DMS53 (cell line): ENCODE data around the gene GRM2.

Experiments used
- DNase-seq: peaks from one replicate; lab custom pipeline; 2025; lab: John Stamatoyannopoulos, UW

GRM2 gene

DNA sequence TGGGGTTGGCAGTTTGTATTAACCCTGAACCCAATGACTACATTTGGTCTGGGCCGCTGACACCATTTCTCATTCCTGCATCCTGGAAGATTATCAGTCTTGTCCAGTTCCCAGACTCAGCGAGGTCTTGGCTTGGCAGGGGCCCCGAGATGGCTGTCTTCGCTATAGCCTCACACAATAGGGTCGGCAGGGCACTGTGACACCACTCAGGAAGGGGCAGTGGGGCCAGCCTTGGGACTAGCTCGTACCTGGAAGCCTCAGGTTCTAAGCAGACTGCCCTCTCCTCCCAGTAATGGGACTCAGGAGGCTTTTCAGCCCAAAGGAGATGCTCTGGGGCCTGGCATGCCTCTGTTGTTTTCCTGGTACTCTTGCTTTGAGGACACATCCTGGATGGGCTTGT is 26.7 kb upstream of the GRM2 start:
- DNase-seq = no peak

GRCh38 chr3:51680663-51681230 is 26.1 kb upstream of the GRM2 start:
- no peak for DNase-seq

DNA sequence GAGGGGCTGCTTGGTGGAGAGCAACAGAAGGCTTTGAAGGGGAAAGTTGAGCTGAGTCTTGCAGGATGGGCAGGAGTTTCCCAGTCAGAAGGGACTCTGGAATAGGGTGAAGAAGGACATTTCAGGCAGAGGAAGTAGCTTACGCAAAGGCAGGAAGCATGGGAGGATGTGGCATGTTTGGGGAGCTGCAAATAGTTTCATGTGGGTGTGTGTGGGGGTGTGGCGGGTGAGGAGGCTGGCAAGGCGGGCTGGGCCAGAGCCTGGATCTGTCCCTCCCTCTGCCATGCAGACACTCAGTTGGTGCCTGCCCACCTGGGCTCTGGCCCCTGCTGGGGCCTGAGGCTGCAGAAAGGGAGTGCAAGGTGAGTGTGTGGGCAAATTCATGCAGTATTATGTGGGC is 25.4 kb upstream of the GRM2 start:
- no peak for DNase-seq

DNA sequence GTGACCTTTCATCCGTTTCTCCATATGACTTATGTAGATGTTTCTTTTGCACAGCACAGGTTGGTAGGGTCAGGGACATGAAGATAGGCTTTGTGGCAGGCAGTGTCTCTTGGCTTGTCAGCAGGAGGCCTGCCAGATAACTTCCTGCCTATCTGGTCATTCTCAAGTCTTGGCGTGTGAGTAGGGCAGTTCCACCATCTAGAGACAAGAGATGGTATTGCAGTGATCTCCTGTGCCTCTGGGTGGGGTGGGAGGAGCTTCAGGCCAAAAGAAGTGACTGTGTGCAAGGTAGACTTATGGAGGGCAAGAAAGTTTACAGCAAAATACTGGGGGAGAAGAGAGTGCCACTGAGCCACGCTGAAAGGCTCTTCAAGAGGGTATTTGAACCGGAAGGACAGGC is 24.8 kb upstream of the GRM2 start:
- DNase-seq = peak; percentile 70

- no peak for DNase-seq
These were observed 24.3 kb upstream of the GRM2 start for GRCh38 chr3:51682526-51682925.

DNA sequence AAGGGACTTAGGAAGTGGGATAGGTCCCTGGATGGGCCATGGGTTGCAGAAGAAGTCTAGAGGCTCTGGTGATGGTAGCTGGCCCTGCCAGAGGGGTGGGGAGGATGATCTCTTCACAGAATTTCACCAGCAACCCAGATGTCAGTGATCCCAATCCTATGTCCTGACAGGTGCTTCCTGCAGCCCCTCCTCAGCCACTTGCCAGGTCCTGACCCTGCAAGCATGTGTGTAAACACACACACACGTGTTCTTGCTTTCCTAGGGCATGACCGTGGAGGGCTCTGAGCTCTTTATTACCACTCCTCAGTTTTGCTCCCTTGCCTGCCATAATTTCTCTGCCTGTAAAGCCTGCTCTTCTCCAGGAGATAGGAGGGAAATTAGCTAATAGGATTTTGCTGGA is 23.3 kb upstream of the GRM2 start:
- no peak for DNase-seq

DNA sequence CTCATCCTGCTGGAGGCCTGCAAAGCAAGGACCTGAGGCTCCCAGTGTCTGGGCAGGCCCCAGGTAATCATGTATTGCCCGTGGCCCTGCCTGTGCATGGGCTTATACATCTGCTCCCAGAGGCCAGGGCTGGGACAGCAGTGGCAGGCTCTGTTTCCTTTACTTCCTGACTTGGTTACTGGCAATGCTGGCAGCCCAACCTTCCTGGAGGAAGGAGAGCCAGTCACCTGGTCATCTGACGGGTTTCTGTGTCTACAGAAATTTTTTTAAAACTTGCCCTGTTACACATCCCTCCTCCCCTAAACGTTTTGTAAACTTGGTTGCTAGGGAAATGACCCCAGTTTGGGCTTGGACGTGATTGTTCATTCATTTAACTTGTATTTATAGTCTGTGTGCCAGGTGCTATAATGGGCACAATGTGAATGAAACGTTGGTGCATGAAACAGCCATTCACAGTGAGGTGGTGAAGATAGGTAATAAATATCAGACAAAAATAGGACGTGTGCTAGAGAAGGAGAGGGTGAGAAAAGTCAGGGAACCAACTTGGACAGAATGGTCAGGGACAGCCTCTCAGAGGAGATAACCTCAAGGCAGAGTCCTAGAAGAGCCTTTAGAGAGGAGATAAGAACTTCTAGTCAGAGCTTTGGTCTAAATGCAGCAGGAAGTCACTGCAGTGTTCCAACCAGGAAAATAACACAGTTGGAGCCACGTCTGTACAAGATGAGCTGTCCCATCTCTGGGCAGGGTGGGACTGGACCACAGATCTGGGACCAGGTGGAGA is 21.7 kb upstream of the GRM2 start:
- DNase-seq = no peak

- no peak for DNase-seq
These were observed 20.8 kb upstream of the GRM2 start for GRCh38 chr3:51686056-51686455.

DNA sequence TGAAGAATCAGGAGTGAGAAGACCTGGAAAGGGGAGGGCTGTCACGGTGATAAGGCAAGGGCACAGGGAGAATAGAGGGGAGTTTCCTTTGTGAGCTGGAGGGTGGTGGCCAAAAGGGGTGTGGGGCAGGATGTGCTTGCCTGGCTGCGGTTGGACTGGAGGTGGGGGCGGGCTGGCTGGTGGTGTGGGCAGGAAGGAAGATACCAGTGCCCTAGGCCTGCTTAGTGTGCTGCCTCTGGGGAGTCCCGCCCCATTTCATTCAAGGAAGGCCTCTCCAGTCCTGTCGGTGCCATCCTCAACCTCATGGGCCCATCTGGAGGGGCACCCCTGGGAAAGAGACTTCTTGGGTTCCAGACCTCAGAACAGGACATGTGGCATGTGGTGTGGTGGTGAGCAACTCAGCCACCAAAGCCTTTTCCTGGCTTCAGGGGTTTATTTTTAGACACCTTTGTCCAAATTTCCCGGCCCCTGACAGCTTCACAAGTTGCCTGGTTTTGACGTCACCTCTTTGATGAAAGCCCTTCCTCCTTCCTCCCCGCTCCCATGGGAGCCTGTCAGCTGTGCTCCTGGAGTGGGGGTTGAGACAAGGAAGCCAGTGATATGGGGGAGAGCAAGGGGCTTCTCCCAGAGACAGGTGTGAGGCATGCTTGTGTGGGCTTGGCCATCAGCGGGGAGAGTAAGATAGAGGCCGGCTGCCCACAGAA is 20.2 kb upstream of the GRM2 start:
- DNase-seq = no peak

DNA sequence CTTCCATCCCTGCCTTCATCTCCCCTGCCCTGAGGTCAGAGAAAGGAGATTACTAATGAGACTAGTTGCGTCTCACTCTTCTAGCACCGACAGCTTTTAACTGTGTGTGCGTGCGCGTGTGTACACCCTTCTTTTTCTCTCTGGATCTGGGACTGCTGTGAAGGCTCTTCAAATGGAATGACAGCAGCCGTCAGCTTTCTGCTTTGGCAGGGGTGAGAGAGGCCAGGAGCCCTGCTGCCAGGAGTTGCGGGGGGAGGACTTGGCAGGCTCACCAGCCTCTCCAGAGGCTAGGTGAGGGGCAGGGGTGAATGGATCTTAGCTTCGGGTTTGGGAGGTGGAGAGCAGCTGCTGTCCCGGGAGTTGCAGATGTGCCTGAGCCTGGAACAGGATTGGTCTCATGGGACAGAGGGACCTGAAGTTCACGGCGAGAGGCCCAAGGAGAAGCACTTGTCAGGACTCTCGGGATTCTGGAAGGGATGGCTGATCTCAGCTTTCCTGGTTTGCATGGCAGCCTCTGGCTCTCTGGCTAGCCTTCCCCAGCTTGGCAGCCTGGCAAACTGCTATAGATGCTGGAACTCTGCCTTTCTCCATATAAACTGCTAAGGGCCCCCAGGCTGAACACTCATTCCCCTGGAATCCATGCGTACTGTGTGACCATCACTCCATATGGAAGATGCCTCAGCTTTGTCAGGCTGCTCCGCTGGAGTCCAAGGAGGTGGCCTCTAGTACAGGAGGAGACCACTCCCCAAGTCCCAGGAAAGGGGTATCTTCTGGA is 19.2 kb upstream of the GRM2 start:
- no peak for DNase-seq

GRCh38 chr3:51688206-51688600 is 18.7 kb upstream of the GRM2 start:
- DNase-seq = no peak

GRCh38 chr3:51691021-51691420 is 15.8 kb upstream of the GRM2 start:
- peak; percentile 7 for DNase-seq

DNA sequence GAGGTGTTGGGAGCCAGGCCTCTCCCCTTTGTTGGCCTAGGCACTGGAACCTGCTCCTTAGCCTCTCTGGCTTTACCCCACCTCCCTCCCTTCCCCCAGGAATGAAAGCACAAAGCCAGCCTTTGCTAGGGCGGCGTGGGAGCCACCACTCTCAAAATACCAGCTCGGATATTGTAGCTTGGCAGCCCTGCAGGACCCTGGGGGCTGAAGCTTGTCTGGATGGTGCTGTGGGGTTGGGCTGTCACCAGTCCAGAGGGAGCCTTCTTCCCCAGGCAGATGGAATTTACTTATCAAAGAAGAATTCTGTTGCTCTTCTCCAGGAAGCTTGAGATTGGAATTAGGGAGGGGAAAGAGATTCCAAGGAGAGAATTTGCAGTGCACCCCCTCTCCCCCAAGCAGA is 14.9 kb upstream of the GRM2 start:
- DNase-seq = no peak

- no peak for DNase-seq
These were observed 13.9 kb upstream of the GRM2 start for GRCh38 chr3:51692980-51693395.

DNA sequence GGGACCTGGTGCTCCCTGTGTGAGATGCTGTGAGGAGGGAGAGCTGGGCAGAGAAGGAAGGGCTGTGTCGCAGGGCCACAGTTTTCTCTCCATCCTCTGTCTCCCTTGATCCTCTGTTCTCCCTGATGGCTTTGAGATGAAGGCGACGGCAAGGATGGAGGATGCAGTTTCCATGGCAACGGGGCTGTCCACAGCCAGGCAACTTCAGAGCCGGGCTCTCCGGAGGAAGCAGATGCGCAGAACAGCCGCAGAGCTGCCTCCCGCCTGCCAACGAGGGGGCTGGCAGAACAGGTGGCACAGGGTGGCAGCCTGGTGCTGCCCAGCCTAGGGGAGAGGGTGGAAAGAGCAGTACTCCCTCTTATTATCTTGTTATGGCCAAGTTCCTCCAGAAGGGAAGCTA is 9.9 kb upstream of the GRM2 start:
- DNase-seq = no peak

DNA sequence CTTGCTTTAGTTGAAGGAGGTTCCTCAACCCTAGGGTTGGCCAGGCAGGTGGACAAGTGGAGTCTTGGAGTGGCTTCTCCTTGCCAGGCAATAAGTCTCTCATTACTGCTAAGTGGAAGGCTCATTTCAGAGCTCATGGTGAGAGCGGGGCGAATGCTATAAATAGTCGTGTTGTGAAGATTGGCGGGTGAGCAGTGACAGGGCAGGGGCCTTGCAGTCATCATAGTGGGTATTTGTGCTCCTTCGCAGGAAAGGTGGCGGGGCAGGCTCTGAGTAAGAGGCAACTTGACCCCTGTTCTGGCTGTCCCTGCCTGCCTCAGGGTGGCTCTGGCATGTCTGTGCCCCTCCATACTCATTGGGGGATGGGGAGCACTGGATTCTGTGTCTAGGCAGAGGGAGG is 8.7 kb upstream of the GRM2 start:
- DNase-seq = no peak

DNA sequence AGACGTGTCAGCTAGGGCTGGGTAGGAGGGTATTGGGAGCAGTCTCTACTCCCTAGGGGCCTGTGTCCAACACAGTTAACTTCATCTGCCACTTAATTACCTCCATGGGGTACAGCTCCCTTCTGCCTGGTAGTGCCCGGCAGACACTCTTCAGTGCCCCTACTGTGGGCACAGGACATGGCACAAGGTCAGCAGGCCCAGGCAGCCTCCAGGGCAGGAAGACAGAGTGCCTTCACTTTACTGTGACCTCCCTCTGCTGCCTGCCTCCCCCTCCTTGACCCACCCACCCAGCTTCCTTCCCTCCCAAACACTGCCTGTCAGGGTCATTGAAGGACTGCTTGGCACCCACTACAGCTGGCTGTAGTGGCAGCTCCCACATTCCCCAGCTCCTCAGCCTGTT is 6.5 kb upstream of the GRM2 start:
- no peak for DNase-seq

DNA sequence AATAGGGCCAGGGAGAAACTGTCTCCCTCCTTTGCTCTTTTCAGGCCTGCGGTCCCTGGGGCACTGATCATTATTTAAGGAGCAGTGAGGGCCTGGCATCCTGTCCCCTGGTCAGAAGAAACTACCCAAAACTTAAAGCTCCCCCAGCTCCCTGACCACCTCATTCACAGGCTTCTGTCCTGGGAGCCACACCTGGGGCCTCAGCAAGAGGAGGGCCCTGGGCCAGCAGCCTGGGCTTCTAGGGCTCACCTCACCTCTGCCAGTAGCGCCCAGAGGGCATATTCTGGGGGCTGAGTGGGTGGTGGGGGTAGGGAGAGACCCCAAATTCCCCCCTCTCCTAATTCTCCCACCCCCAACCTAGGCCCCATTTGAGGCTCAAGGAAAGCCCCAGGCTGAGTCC is 4.7 kb upstream of the GRM2 start:
- DNase-seq = no peak

DNA sequence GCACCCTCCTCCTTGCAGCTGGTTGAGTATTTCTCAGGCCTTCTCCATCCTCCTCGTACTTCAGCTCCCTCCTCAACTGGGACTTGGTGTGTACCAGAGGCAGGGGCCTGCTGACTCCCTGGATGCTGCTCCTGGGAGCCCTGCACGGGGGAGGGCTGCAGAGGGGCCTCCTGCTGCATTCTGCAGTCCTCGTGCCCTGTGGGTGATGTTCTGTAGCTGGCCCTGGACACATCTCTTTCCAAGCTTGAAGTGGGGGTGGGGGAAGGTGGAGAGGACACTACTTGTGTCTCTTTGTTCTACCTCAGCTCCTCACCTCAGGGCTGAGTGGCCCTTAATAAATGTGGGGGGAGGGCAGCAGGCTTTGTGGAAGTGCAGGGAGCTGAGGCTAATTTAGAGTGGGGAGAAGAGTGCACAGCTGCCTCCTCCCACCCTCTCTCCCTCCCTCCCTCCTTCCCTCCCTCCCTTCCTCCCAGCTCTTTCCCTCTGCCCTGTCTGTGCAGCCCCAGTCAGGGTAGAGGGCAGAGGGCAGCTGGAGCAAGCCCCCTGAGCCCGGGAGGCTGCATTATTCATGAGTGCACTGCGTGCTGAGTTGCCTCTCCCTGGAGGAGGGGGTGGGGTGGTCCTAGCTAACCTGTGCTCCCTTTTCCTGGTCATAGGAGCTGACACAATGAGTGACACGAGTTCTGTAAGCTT is 3.7 kb upstream of the GRM2 start:
- no peak for DNase-seq

DNA sequence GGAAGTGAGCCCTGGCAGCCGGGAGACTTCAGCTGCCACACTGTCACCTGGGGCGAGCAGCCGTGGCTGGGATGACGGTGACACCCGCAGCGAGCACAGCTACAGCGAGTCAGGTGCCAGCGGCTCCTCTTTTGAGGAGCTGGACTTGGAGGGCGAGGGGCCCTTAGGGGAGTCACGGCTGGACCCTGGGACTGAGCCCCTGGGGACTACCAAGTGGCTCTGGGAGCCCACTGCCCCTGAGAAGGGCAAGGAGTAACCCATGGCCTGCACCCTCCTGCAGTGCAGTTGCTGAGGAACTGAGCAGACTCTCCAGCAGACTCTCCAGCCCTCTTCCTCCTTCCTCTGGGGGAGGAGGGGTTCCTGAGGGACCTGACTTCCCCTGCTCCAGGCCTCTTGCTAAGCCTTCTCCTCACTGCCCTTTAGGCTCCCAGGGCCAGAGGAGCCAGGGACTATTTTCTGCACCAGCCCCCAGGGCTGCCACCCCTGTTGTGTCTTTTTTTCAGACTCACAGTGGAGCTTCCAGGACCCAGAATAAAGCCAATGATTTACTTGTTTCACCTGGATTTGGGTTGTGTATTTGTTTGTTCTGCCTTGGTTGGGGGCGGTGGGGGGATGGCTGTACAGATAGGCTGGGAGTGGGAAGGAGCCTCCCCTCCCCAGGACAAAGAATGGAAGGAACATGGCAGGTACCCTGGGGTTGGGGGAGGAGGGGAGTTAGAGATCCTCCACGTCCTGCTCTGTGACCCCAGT is 2.9 kb upstream of the GRM2 start:
- DNase-seq = no peak

- DNase-seq = no peak
These were observed 2.3 kb upstream of the GRM2 start for GRCh38 chr3:51704511-51704950.
